Neural crest cell (in vitro differentiated cells): ENCODE measurements around the gene MSH3. TPM values are rescaled to one million over a fixed set of nuclear protein-coding genes. Genes with fewer than 3 reads are reported as not detected.

Experiments
- DNase-seq: peaks from one replicate; pipeline ENCODE4 v3.0.0; 2021; ENCODE audit warnings: low read depth, mixed read lengths, low spot score
- H3K27ac Mint-ChIP-seq: one replicate; pipeline ENCODE4 v1.8.0; 2021; ENCODE audit warnings: mild to moderate bottlenecking, mixed read lengths; ENCODE audit not compliant: unreplicated experiment
- H3K27me3 Mint-ChIP-seq: 2 replicates; pipeline ENCODE4 v1.8.0; 2021; ENCODE audit warnings: low read depth, mild to moderate bottlenecking, mixed read lengths
- H3K36me3 Mint-ChIP-seq: 2 replicates; pipeline ENCODE4 v1.8.0; 2021; ENCODE audit warnings: low read depth, mild to moderate bottlenecking, mixed read lengths
- H3K4me1 Mint-ChIP-seq: 2 replicates; pipeline ENCODE4 v1.8.0; 2021; ENCODE audit warnings: mixed read lengths
- H3K4me3 Mint-ChIP-seq: one replicate; pipeline ENCODE4 v1.8.0; 2021; ENCODE audit warnings: mild to moderate bottlenecking, mixed read lengths
- H3K9me3 Mint-ChIP-seq: 2 replicates; pipeline ENCODE4 v1.8.0; 2021; ENCODE audit warnings: mixed read lengths
- total RNA-seq: library from RNA; stranded (reverse); gene quantifications from 2 replicates; pipeline ENCODE4 v1.2.1, GENCODE V29; 2021
- TF ChIP-seq, protein P1 (sequence below): fragments of 200-600 bp; sonication (generic); conservative IDR thresholded peaks from 2 replicates; pipeline ENCODE4 v1.5.0; 2021; ENCODE audit warnings: antibody characterized with exemption, mild to moderate bottlenecking

Gene MSH3
- total RNA-seq, 1 donor from 2014 or later, result 17.9 TPM

DNA sequence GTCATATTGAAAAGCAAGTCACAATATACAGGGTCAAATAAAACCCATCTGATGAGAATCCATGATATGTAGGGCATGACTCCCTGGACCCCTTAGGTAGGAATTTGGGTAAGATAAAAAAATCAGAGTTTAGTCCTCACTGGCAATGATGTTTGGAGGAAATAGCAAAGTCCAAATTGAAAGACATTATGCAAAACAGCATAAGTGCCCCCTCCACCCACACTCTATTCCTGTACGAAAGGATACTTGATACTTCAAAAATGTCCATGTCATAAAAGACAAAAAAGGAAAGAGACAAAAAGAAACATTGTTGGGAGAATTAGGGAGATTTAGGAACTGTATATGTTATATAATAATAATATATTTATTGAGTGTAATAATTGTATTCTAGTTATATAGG is 209.7 kb downstream of the MSH3 start:
- TF ChIP-seq, protein P1, sequence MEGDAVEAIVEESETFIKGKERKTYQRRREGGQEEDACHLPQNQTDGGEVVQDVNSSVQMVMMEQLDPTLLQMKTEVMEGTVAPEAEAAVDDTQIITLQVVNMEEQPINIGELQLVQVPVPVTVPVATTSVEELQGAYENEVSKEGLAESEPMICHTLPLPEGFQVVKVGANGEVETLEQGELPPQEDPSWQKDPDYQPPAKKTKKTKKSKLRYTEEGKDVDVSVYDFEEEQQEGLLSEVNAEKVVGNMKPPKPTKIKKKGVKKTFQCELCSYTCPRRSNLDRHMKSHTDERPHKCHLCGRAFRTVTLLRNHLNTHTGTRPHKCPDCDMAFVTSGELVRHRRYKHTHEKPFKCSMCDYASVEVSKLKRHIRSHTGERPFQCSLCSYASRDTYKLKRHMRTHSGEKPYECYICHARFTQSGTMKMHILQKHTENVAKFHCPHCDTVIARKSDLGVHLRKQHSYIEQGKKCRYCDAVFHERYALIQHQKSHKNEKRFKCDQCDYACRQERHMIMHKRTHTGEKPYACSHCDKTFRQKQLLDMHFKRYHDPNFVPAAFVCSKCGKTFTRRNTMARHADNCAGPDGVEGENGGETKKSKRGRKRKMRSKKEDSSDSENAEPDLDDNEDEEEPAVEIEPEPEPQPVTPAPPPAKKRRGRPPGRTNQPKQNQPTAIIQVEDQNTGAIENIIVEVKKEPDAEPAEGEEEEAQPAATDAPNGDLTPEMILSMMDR, result no peak
- DNase-seq, result no peak
- peaks cover 8% of the 10 kb centered on the region for H3K4me1 Mint-ChIP-seq
- H3K36me3 Mint-ChIP-seq, result peaks cover 7% of the 10 kb centered on the region
- H3K27me3 Mint-ChIP-seq, result no peaks in the 10 kb centered on the region
- H3K9me3 Mint-ChIP-seq, result no peaks in the 10 kb centered on the region
- no peak overlapping the region for H3K27ac Mint-ChIP-seq
- no peak overlapping the region for H3K4me3 Mint-ChIP-seq

DNA sequence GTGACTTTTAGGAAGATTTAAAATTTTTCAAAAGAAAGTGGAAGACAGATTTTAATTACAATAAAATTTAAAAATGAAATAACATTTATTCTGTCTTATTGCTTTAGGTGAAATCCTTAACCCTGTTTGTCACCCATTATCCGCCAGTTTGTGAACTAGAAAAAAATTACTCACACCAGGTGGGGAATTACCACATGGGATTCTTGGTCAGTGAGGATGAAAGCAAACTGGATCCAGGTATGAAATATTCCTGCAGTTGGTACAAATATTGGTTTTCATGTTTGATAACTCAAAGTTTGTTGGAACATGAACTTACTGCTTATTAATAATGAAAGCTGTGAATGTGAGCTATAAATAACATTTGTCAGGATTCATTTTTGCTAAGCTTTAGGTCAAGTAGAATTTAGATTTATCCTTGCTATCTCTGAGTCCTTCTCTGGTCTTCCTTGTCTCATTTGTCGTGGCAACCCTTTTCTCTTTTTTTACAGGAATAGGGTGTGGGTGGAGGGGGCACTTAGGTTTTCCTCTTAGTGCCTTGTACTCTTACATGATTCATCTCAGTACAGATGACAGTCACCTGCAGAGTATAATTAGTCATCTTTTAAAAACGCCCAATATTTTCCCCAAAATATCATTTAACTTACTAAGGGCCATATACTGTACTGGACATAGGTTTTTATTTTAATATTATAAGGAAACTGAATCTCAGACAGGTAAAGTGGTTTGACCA is 210.4 kb downstream of the MSH3 start:
- Mint-ChIP-seq H3K4me3 (no peak overlapping the region), H3K27ac (no peak overlapping the region), H3K9me3 (no peaks in the 10 kb centered on the region), H3K4me1 (peaks cover 8% of the 10 kb centered on the region), H3K27me3 (no peaks in the 10 kb centered on the region), H3K36me3 (peaks cover 7% of the 10 kb centered on the region)
- no peak for DNase-seq
- TF ChIP-seq, protein P1, result no peak

DNA sequence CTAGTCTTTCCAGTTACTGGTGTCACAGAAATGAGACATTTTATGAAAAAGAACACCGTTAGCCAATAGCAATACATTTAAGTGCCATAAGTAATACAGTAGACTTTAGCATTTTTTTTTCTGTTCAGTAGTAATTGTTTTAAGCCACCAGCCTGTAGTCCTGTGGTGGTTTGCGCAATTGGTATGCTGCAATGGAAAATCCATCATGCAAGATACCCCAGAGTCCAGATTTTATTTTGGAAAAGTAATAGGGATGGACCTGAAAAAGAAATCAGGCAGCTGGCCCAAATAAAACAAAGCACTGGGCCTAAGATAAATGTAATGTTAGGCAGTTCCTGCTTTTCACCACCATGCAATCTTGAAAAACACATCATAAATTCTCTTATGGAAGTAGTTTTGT is 211.1 kb downstream of the MSH3 start:
- no peak for DNase-seq
- no peak overlapping the region for H3K4me3 Mint-ChIP-seq
- TF ChIP-seq, protein P1, result no peak
- peaks cover 7% of the 10 kb centered on the region for H3K36me3 Mint-ChIP-seq
- H3K4me1 Mint-ChIP-seq, result peaks cover 8% of the 10 kb centered on the region
- no peaks in the 10 kb centered on the region for H3K9me3 Mint-ChIP-seq
- H3K27me3 Mint-ChIP-seq, result no peaks in the 10 kb centered on the region
- H3K27ac Mint-ChIP-seq, result no peak overlapping the region

DNA sequence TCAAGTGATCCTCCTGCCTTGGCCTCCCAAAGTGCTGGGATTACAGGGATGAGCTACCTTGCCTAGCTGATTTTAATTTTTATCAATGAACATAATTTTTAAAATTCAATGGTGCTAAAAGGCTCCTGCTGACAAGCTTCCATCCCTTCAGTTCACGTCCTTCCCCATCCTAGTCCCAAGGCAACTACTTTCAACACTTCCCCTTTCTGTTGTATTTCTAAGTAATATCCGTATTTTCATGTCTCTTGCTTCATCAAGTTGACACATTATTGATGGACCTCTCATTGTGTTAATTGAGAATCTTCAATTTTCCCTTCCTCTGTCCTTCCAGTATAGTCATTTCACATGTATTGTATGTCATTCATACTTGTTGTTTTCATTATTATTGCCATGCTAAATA is 211.9 kb downstream of the MSH3 start:
- H3K27me3 Mint-ChIP-seq, result no peaks in the 10 kb centered on the region
- no peak overlapping the region for H3K4me3 Mint-ChIP-seq

DNA sequence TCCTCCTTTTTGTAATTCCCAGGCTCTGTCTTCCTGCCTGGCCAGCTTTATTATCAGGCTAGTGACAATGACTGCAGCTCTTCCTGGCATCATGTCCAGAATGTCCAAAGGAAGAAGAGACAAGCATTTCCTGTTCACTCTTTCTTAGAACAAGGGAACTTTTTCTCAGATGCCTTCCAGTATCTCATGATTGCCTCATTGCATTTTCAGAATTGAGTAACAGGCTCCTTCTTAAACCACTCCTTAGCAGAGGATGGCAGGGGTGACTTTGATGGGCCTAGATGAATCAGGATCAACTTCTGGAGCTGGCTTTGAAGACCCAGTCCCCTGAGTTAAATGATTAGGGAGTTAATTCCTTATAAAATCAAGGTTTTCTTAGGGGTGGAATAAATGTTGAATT is 212.8 kb downstream of the MSH3 start:
- H3K27ac Mint-ChIP-seq, result no peak overlapping the region
- peaks cover 8% of the 10 kb centered on the region for H3K4me1 Mint-ChIP-seq
- no peak for DNase-seq
- no peak overlapping the region for H3K4me3 Mint-ChIP-seq
- TF ChIP-seq, protein P1, result no peak
- peaks cover 7% of the 10 kb centered on the region for H3K36me3 Mint-ChIP-seq
- H3K9me3 Mint-ChIP-seq, result no peaks in the 10 kb centered on the region
- H3K27me3 Mint-ChIP-seq, result no peaks in the 10 kb centered on the region

More for the DNA sequence above, 211.9 kb downstream of the MSH3 start:
- no peak overlapping the region for H3K27ac Mint-ChIP-seq
- TF ChIP-seq, protein P1, result no peak
- no peak for DNase-seq
- H3K4me1 Mint-ChIP-seq, result peaks cover 8% of the 10 kb centered on the region
- no peaks in the 10 kb centered on the region for H3K9me3 Mint-ChIP-seq
- peaks cover 7% of the 10 kb centered on the region for H3K36me3 Mint-ChIP-seq
